Ovary (tissue), 3 donors: Measurements from ENCODE around the gene KCNJ16.

Source experiments
- EP300 ChIP-seq: sonication (generic); formaldehyde crosslinking; IDR thresholded peaks from one replicate; pipeline ENCODE4 v1.6.1; 2017; ENCODE audit warnings: antibody characterized with exemption
- POLR2A ChIP-seq: fragments of 450-650 bp; IDR thresholded peaks from one replicate; pipeline ENCODE4 v1.6.1; 2017; ENCODE audit warnings: antibody characterized with exemption, mild to moderate bottlenecking, moderate library complexity
- TF ChIP-seq, protein P1 (sequence below), 3 donors: fragments of 450-650 bp in 2 of 3; fragments of 200-600 bp in 1 of 3; IDR thresholded peaks; one replicate each; pipeline versions ENCODE4 v1.5.1 to v1.8.0; 2016 to 2022; ENCODE audit warnings: antibody characterized with exemption in 3 of 3, mild to moderate bottlenecking in 1 of 3
- donor health status: DM: no; HTN: no; CAD: no.

DNA sequence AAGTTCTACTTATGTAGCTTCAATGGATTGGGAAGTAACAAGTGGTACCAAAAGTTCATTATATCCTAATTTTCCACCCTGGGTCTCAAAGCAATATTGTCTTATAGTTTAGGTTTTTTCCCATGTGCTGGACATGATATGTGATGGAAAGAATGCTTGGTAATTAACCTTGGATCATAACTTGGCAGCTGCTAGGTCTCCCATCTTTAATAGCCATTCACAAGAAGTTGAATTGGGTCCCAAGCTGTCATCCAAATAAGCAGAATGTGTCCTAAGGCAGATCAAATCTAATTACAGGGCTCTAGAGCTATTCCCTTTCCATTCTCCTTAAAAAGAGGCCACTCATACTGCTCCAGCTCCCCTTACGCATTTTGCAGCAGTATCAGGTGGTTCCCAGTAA lies 44.7 kb upstream of the KCNJ16 start:
- TF ChIP-seq, protein P1, sequence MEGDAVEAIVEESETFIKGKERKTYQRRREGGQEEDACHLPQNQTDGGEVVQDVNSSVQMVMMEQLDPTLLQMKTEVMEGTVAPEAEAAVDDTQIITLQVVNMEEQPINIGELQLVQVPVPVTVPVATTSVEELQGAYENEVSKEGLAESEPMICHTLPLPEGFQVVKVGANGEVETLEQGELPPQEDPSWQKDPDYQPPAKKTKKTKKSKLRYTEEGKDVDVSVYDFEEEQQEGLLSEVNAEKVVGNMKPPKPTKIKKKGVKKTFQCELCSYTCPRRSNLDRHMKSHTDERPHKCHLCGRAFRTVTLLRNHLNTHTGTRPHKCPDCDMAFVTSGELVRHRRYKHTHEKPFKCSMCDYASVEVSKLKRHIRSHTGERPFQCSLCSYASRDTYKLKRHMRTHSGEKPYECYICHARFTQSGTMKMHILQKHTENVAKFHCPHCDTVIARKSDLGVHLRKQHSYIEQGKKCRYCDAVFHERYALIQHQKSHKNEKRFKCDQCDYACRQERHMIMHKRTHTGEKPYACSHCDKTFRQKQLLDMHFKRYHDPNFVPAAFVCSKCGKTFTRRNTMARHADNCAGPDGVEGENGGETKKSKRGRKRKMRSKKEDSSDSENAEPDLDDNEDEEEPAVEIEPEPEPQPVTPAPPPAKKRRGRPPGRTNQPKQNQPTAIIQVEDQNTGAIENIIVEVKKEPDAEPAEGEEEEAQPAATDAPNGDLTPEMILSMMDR (IDR thresholded peaks at IDR 0.05) = no peak
- TF ChIP-seq POLR2A (no peak), EP300 (no peak)
